HL-60 (cell line): ENCODE data around the gene IGSF6.

Source experiments
- DNase-seq, 2 experiments: peaks; one replicate each; pipeline ENCODE4 v3.0.0-alpha.2; 2010 to 2020; ENCODE audit warnings: low read depth in 1 of 2, low spot score in 1 of 2
- H3K27ac ChIP-seq: fragments of 250-450 bp; sonication (Bioruptor Pico); replicated peaks from 2 replicates; pipeline ENCODE4 v1.5.1; 2020; ENCODE audit warnings: mild to moderate bottlenecking, moderate library complexity
- H3K27me3 ChIP-seq: fragments of 250-450 bp; sonication (Bioruptor Pico); 2 replicates; pipeline ENCODE4 v1.5.1; 2021; ENCODE audit warnings: mild to moderate bottlenecking, moderate library complexity; ENCODE audit not compliant: insufficient read depth, poor library complexity, severe bottlenecking
- H3K4me3 ChIP-seq: replicated peaks from 2 replicates; pipeline ENCODE4 v1.5.1; 2011; ENCODE audit warnings: mild to moderate bottlenecking, control low read depth, low read length; ENCODE audit not compliant: insufficient read depth
- CTCF ChIP-seq: IDR thresholded peaks from one replicate; pipeline ENCODE4 v1.5.1; 2011; ENCODE audit warnings: low read length, control low read depth, inconsistent platforms; ENCODE audit not compliant: insufficient read depth
- GABPA ChIP-seq: IDR thresholded peaks from 2 replicates; pipeline ENCODE4 v1.6.1; 2012; ENCODE audit warnings: low read depth
- POLR2AphosphoS5 ChIP-seq: IDR thresholded peaks from 2 replicates; pipeline ENCODE4 v1.6.1; 2012; ENCODE audit warnings: low read depth
- REST ChIP-seq: IDR thresholded peaks from 2 replicates; pipeline ENCODE4 v1.6.1; 2012; ENCODE audit warnings: low read depth; ENCODE audit not compliant: insufficient replicate concordance
- SPI1 ChIP-seq: IDR thresholded peaks from 2 replicates; pipeline ENCODE4 v1.6.1; 2012; ENCODE audit warnings: low read depth, mild to moderate bottlenecking, borderline replicate concordance

Gene IGSF6

GRCh38 chr16:21611556-21612384 is 40.6 kb downstream of the IGSF6 start:
- peak in 1 of 2 experiments; percentile 14 for DNase-seq
- Histone ChIP-seq H3K27ac (peak overlapping the region; percentile 12; the same call in 1 of the 2 replicates), H3K27me3 (no peaks in the 10 kb centered on the region), H3K4me3 (no peak overlapping the region)
- TF ChIP-seq REST, result no peak
- TF ChIP-seq SPI1, result no peak
- no peak for TF ChIP-seq GABPA
- TF ChIP-seq POLR2AphosphoS5, result no peak
- no peak for TF ChIP-seq CTCF

GRCh38 chr16:21611198-21611555 is 41.2 kb downstream of the IGSF6 start:
- TF ChIP-seq CTCF, result no peak
- TF ChIP-seq REST, result no peak
- no peak for TF ChIP-seq SPI1
- no peak for TF ChIP-seq GABPA
- no peak for TF ChIP-seq POLR2AphosphoS5
- 0 out of 2 replicates have a peak overlapping the region, but pooled peaks have one; percentile 10 for H3K27ac ChIP-seq
- no peak overlapping the region for H3K4me3 ChIP-seq
- peak; percentile 65 to 93 for DNase-seq
- no peaks in the 10 kb centered on the region for H3K27me3 ChIP-seq

GRCh38 chr16:21610766-21611165 is 41.6 kb downstream of the IGSF6 start:
- no peaks in the 10 kb centered on the region for H3K27me3 ChIP-seq
- 0 out of 2 replicates have a peak overlapping the region, but pooled peaks have one; percentile 10 for H3K27ac ChIP-seq
- TF ChIP-seq SPI1 (no peak), POLR2AphosphoS5 (no peak), CTCF (no peak), REST (no peak), GABPA (no peak)
- no peak overlapping the region for H3K4me3 ChIP-seq
- DNase-seq, result no peak
